Astrocyte of the cerebellum (primary cell): ENCODE measurements around the gene ST3GAL2.

Source experiments
- DNase-seq: peaks from one replicate; pipeline ENCODE4 v3.0.0-alpha.2; 2011; ENCODE audit warnings: low read depth
- H3K4me3 ChIP-seq: 2 replicates; pipeline ENCODE4 v1.5.1; 2011; ENCODE audit warnings: mild to moderate bottlenecking, low read depth, low read length, moderate library complexity
- CTCF ChIP-seq: IDR thresholded peaks from 2 replicates; pipeline ENCODE4 v1.5.1; 2012; ENCODE audit warnings: low read length, low read depth, moderate library complexity, mild to moderate bottlenecking; ENCODE audit errors: missing control alignments
- in situ Hi-C: cut with HindIII; loops from 2 replicates; pipeline ENCODE4 v1.10.0; 2017; ENCODE audit warnings: low sequenced_read_pairs

The ST3GAL2 gene

GRCh38 chr16:70381604-70382342, 57.1 kb downstream of the ST3GAL2 start:
- in situ Hi-C loops, result no loop called here
- peak overlapping the region; percentile 74 for H3K4me3 ChIP-seq
- no peak for DNase-seq
- no peak for TF ChIP-seq CTCF

- peak; percentile 93 for DNase-seq
- H3K4me3 ChIP-seq, result peak overlapping the region; percentile 74
- in situ Hi-C loops, result no loop called here
- TF ChIP-seq CTCF, result peak; percentile 38
Measured at GRCh38 chr16:70380919-70381603, 57.8 kb downstream of the ST3GAL2 start.

DNA sequence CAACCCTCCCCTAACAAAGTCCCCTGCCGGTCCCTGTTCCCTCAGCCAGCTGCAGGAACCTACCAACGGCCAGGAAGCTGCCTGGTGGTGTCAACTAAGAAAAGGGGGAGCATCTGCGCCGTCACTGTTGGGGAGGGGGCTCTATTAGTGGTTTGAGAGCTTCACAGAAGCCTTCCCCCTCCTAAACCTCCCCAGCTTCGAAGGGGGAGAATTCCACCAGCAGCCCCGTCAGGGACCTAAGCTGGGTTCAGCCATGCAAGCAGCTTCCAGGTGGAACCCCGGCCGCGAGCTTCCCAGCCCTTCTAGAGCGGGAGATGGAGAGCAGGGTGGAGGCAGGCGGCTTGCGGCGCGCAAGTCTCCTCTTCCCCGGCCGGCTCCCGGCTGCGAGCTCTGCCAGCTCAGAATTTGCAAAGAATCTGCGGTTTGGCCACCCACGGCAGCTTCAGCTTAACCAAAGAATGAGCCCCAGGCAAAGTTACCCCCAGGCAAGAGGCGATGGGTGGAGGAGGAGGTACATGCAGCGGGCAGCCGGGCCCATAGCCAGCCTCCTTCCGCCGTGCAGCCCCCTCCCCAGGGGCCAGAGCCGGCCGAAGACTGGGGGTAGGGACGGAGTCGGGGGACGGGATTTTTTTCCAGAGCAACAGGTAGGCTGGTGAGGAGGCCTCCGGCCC, 58.5 kb downstream of the ST3GAL2 start:
- peak overlapping the region; percentile 74 for H3K4me3 ChIP-seq
- in situ Hi-C loops, result no loop called here
- DNase-seq, result peak; percentile 86
- TF ChIP-seq CTCF, result no peak

- no peak overlapping the region for H3K4me3 ChIP-seq
- TF ChIP-seq CTCF, result no peak
- in situ Hi-C loops, result no loop called here
- no peak for DNase-seq
Measured at GRCh38 chr16:70378869-70379493, 59.9 kb downstream of the ST3GAL2 start.

- H3K4me3 ChIP-seq, result no peak overlapping the region
- in situ Hi-C loops, result no loop called here
- TF ChIP-seq CTCF, result no peak
- no peak for DNase-seq
Measured at GRCh38 chr16:70377782-70378181, 61.1 kb downstream of the ST3GAL2 start.
